ENCODE measurements around the gene FAM53A. TPM values are rescaled to one million over a fixed set of nuclear protein-coding genes. Genes with fewer than 3 reads are reported as not detected.

Gene FAM53A
- total and polyA plus RNA-seq, 2 experiments from 2014 or later, result 4.7 to 6.8 TPM

GRCh38 chr4:1614854-1615595 is 69.1 kb downstream of the FAM53A start:
- no peaks in the 10 kb centered on the region for H3K9me3 ChIP-seq (ENCODE audit: low read depth)
- no peaks in the 10 kb centered on the region for H3K79me2 ChIP-seq
- H3K27ac ChIP-seq, result no peak overlapping the region
- H3K4me3 ChIP-seq, result no peak overlapping the region
- no peak for TF ChIP-seq EZH2phosphoT487 (IDR thresholded peaks at IDR 0.05; ENCODE audit: low read depth, severe bottlenecking, unreplicated experiment)
- TF ChIP-seq, protein P1, sequence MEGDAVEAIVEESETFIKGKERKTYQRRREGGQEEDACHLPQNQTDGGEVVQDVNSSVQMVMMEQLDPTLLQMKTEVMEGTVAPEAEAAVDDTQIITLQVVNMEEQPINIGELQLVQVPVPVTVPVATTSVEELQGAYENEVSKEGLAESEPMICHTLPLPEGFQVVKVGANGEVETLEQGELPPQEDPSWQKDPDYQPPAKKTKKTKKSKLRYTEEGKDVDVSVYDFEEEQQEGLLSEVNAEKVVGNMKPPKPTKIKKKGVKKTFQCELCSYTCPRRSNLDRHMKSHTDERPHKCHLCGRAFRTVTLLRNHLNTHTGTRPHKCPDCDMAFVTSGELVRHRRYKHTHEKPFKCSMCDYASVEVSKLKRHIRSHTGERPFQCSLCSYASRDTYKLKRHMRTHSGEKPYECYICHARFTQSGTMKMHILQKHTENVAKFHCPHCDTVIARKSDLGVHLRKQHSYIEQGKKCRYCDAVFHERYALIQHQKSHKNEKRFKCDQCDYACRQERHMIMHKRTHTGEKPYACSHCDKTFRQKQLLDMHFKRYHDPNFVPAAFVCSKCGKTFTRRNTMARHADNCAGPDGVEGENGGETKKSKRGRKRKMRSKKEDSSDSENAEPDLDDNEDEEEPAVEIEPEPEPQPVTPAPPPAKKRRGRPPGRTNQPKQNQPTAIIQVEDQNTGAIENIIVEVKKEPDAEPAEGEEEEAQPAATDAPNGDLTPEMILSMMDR (IDR thresholded peaks at IDR 0.05; ENCODE audit: poor library complexity), result no peak
- no peak for TF ChIP-seq EZH2 (IDR thresholded peaks at IDR 0.05; ENCODE audit: borderline replicate concordance)
- H3K4me2 ChIP-seq, result no peak overlapping the region
- H3K36me3 ChIP-seq (replicated peaks; ENCODE audit: insufficient read depth, low read depth), result no peaks in the 10 kb centered on the region
- no peak for DNase-seq (ENCODE audit: low spot score)
- no peak overlapping the region for H2AFZ ChIP-seq
- no peaks in the 10 kb centered on the region for H3K9me2 ChIP-seq (replicated peaks; ENCODE audit: insufficient read depth)
- WGBS (ENCODE audit: low lambda C conversion rate, missing lambda C conversion rate), result 92% methylated on average over 30 of the region's 37 CpGs
- H3K4me1 ChIP-seq (ENCODE audit: insufficient read depth), result no peaks in the 10 kb centered on the region
- no peaks in the 10 kb centered on the region for H4K20me1 ChIP-seq (ENCODE audit: insufficient read depth, poor library complexity, severe bottlenecking)
- H3K27me3 ChIP-seq, result no peaks in the 10 kb centered on the region

- no peak for TF ChIP-seq EZH2 (IDR thresholded peaks at IDR 0.05; ENCODE audit: borderline replicate concordance)
- no peak for TF ChIP-seq EZH2phosphoT487 (IDR thresholded peaks at IDR 0.05; ENCODE audit: low read depth, severe bottlenecking, unreplicated experiment)
- TF ChIP-seq, protein P1 (IDR thresholded peaks at IDR 0.05; ENCODE audit: poor library complexity), result no peak
- no peak overlapping the region for H2AFZ ChIP-seq
- no peaks in the 10 kb centered on the region for H3K27me3 ChIP-seq
- no peaks in the 10 kb centered on the region for H3K9me2 ChIP-seq (replicated peaks; ENCODE audit: insufficient read depth)
- WGBS (ENCODE audit: low lambda C conversion rate, missing lambda C conversion rate), result 95% methylated on average over 17 of the region's 17 CpGs
- no peak overlapping the region for H3K4me3 ChIP-seq
- H3K27ac ChIP-seq, result no peak overlapping the region
- no peaks in the 10 kb centered on the region for H3K79me2 ChIP-seq
- no peak for DNase-seq (ENCODE audit: low spot score)
- H4K20me1 ChIP-seq (ENCODE audit: insufficient read depth, poor library complexity, severe bottlenecking), result no peaks in the 10 kb centered on the region
- H3K9me3 ChIP-seq (ENCODE audit: low read depth), result no peaks in the 10 kb centered on the region
- H3K4me1 ChIP-seq (ENCODE audit: insufficient read depth), result no peaks in the 10 kb centered on the region
- no peaks in the 10 kb centered on the region for H3K36me3 ChIP-seq (replicated peaks; ENCODE audit: insufficient read depth, low read depth)
- H3K4me2 ChIP-seq, result no peak overlapping the region
These were observed 69.6 kb downstream of the FAM53A start for GRCh38 chr4:1614502-1614853.

DNA sequence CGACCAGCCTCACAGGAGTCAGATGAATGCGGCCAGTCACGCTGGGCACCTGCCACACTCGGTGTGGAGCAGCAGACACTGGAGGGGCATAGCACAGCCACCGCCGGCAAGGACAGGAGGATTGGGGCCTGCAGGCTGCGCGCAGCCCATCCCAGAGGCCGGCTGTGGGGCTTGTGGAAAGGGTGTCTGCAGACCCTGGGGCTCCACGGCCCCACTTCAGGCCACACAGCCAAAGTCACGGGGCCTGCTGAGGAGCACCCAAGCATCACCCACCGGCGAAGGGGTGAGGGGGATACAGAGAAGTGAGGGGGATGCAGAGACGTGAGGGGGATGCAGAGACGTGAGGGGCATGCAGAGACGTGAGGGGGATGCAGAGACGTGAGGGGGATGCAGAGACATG is 70.1 kb downstream of the FAM53A start:
- Histone ChIP-seq H3K79me2 (no peaks in the 10 kb centered on the region), H2AFZ (no peak overlapping the region), H3K4me1 (ENCODE audit: insufficient read depth) (no peaks in the 10 kb centered on the region), H3K4me3 (no peak overlapping the region), H3K27ac (no peak overlapping the region), H3K4me2 (no peak overlapping the region), H4K20me1 (ENCODE audit: insufficient read depth, poor library complexity, severe bottlenecking) (no peaks in the 10 kb centered on the region), H3K9me2 (replicated peaks; ENCODE audit: insufficient read depth) (no peaks in the 10 kb centered on the region), H3K36me3 (replicated peaks; ENCODE audit: insufficient read depth, low read depth) (no peaks in the 10 kb centered on the region), H3K27me3 (no peaks in the 10 kb centered on the region), H3K9me3 (ENCODE audit: low read depth) (no peaks in the 10 kb centered on the region)
- no peak for TF ChIP-seq EZH2 (IDR thresholded peaks at IDR 0.05; ENCODE audit: borderline replicate concordance)
- TF ChIP-seq, protein P1 (IDR thresholded peaks at IDR 0.05; ENCODE audit: poor library complexity), result no peak
- no peak for TF ChIP-seq EZH2phosphoT487 (IDR thresholded peaks at IDR 0.05; ENCODE audit: low read depth, severe bottlenecking, unreplicated experiment)
- WGBS (ENCODE audit: low lambda C conversion rate, missing lambda C conversion rate), result 98% methylated on average over 13 of the region's 17 CpGs
- DNase-seq (ENCODE audit: low spot score), result no peak
